ENCODE measurements around the gene DDB1.

- TF ChIP-seq CBX3 (IDR thresholded peaks at IDR 0.05; ENCODE audit: borderline replicate concordance in 1 of 2, low read length in 2 of 2) (no peak), MAX (CRISPR knock-in tag; IDR thresholded peaks at IDR 0.05) (no peak), RFX5 (IDR thresholded peaks at IDR 0.05; ENCODE audit: low read depth, low read length) (no peak)
Measured at GRCh38 chr11:61305417-61305816, 27.5 kb downstream of the DDB1 start.
